ENCODE data around the gene ASPA.

The ASPA gene

GRCh38 chr17:3472137-3472536 lies 3.7 kb upstream of the ASPA start:
- H3K4me1 ChIP-seq (ENCODE audit: control insufficient read depth, insufficient read depth, low read length) = no peaks in the 10 kb centered on the region
- no peaks in the 10 kb centered on the region for H3K36me3 ChIP-seq (ENCODE audit: control insufficient read depth in 2 of 2, insufficient read depth in 1 of 2, low read length in 2 of 2)
- CTCF ChIA-PET = interaction anchor here (0.7 kb wide), 1 partner anchor 214 kb away, joined by 3 read pairs; no protein-coding TSS in a partner anchor
- POLR2A ChIA-PET = no interaction called here
- TF ChIP-seq ZNF660 (tag by site-specific recombination; IDR thresholded peaks at IDR 0.05) = no peak
- TF ChIP-seq ZNF16 (tag by site-specific recombination; IDR thresholded peaks at IDR 0.05; ENCODE audit: low read depth) = no peak
- no peak for TF ChIP-seq GLI2 (tag by site-specific recombination; IDR thresholded peaks at IDR 0.05; ENCODE audit: borderline replicate concordance, low read depth)
- TF ChIP-seq MZF1 (tag by site-specific recombination; IDR thresholded peaks at IDR 0.05; ENCODE audit: borderline replicate concordance) = no peak
- no peak for TF ChIP-seq YY1 (tag by site-specific recombination; IDR thresholded peaks at IDR 0.05)
- no peak for TF ChIP-seq ZNF112 (tag by site-specific recombination; IDR thresholded peaks at IDR 0.05)
- no peak for TF ChIP-seq TRIM28 (IDR thresholded peaks at IDR 0.05; ENCODE audit: borderline replicate concordance, low read length)
- TF ChIP-seq ZFP41 (tag by site-specific recombination; IDR thresholded peaks at IDR 0.05; ENCODE audit: borderline replicate concordance) = no peak
- TF ChIP-seq ZNF549 (tag by site-specific recombination; IDR thresholded peaks at IDR 0.05) = no peak
- TF ChIP-seq ZNF239 (tag by site-specific recombination; IDR thresholded peaks at IDR 0.05) = no peak
- TF ChIP-seq ZNF214 (tag by site-specific recombination; IDR thresholded peaks at IDR 0.05; ENCODE audit: borderline replicate concordance) = no peak
- no peak for TF ChIP-seq ZFHX2 (tag by site-specific recombination; conservative IDR thresholded peaks at IDR 0.05)
- TF ChIP-seq ZNF280C (tag by site-specific recombination; IDR thresholded peaks at IDR 0.05) = no peak
- TF ChIP-seq ZNF600 (tag by site-specific recombination; IDR thresholded peaks at IDR 0.05) = no peak
- no peak overlapping the region for H3K27ac ChIP-seq (ENCODE audit: extremely low read depth, low read depth, low read length)
- no peak overlapping the region for H3K4me3 ChIP-seq (ENCODE audit: low read depth, low read length)
- H3K9me3 ChIP-seq (ENCODE audit: control insufficient read depth, insufficient read depth, low read depth, low read length) = no peaks in the 10 kb centered on the region

GRCh38 chr17:3474212-3474611 lies 1.6 kb upstream of the ASPA start:
- TF ChIP-seq ZNF610 (tag by site-specific recombination; IDR thresholded peaks at IDR 0.05; ENCODE audit: borderline replicate concordance) = no peak
- no peak for TF ChIP-seq ZNF571 (tag by site-specific recombination; IDR thresholded peaks at IDR 0.05)
- no peak for TF ChIP-seq ZNF48 (tag by site-specific recombination; IDR thresholded peaks at IDR 0.05)
- TF ChIP-seq ZNF654 (tag by site-specific recombination; IDR thresholded peaks at IDR 0.05; ENCODE audit: low read depth) = no peak
- no peak for TF ChIP-seq HOXC10 (CRISPR knock-in tag; IDR thresholded peaks at IDR 0.05)
- no peak for TF ChIP-seq CTCF (tag by site-specific recombination; IDR thresholded peaks at IDR 0.05)
- no peak for TF ChIP-seq ZNF704 (tag by site-specific recombination; IDR thresholded peaks at IDR 0.05)
- Histone ChIP-seq H3K9me3 (ENCODE audit: control insufficient read depth, insufficient read depth, low read depth, low read length) (no peaks in the 10 kb centered on the region), H3K4me1 (ENCODE audit: control insufficient read depth, insufficient read depth, low read length) (no peaks in the 10 kb centered on the region), H3K27ac (ENCODE audit: extremely low read depth, low read depth, low read length) (no peak overlapping the region), H3K4me3 (ENCODE audit: low read depth, low read length) (no peak overlapping the region), H3K36me3 (ENCODE audit: control insufficient read depth in 2 of 2, insufficient read depth in 1 of 2, low read length in 2 of 2) (no peaks in the 10 kb centered on the region)
- ChIA-PET POLR2A (no interaction called here), CTCF (interaction anchor here (1.0 kb wide), 1 partner anchor 27 kb away, joined by 3 read pairs; no protein-coding TSS in a partner anchor)
